ENCODE data around the gene SPAG6. TPM values are rescaled to one million over a fixed set of nuclear protein-coding genes. Genes with fewer than 3 reads are reported as not detected.

SPAG6 gene
- total and polyA plus RNA-seq, 2 of the 8 experiments (the other 6 are each of a cell fraction or from before 2014, with no cell fraction given), result 0.14 TPM; not detected in 1

GRCh38 chr10:22344249-22344648 lies 1.0 kb upstream of the SPAG6 start (continued):
- TF ChIP-seq ZNF274 (IDR thresholded peaks at IDR 0.05; ENCODE audit: borderline replicate concordance, extremely low read depth, low read length) (no peak), SP1 (IDR thresholded peaks at IDR 0.05; ENCODE audit: low read depth, low read length) (no peak), HDAC2 (IDR thresholded peaks at IDR 0.05; ENCODE audit: borderline replicate concordance in 1 of 2, low read depth in 2 of 2, low read length in 2 of 2) (no peak), CBX8 (IDR thresholded peaks at IDR 0.05; ENCODE audit: borderline replicate concordance, low read depth, low read length) (no peak), TAF7 (optimal IDR thresholded peaks at IDR 0.05; ENCODE audit: borderline replicate concordance, low read depth, low read length) (no peak), EP300 (IDR thresholded peaks at IDR 0.05; ENCODE audit: borderline replicate concordance in 1 of 2, low read depth in 2 of 2, low read length in 2 of 2) (no peak)

Measured in H1 (cell line).